ENCODE results near the gene TMC8.

Gene TMC8

DNA sequence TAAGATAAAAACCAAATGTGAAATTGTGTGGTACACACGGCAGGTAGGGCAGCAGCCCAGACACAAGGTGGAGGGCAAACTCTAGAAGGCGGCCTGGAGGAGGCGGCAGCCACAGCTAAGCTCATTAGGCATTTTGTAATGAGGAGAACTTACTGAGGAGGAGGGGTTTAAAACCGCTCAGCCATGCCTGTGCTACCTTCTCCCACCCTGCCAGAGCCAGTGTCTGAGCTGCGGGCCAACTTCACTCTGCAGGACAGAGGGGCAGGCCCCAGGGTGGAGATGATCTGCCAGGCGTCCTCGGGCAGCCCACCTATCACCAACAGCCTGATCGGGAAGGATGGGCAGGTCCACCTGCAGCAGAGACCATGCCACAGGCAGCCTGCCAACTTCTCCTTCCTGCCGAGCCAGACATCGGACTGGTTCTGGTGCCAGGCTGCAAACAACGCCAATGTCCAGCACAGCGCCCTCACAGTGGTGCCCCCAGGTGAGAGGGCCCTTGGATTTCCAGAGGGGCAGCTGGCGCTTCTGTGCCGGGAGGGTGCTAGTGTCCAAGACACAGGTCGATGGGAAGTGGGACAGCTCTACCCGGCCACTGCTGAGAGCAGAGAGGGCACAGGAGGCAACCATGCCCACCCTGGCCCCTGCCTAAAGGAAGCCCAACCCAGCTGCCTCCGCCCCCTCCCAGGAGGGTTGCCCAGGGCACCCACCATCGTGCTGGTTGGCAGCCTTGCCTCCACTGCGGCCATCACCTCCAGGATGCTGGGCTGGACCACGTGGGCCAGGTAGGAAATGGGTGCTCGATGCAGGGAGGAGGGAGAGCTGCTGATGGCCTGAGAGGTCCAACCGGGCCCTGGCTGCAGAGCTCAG lies 33.5 kb downstream of the TMC8 start:
- peak in 1 of 2 experiments; percentile 14 for DNase-seq

DNA sequence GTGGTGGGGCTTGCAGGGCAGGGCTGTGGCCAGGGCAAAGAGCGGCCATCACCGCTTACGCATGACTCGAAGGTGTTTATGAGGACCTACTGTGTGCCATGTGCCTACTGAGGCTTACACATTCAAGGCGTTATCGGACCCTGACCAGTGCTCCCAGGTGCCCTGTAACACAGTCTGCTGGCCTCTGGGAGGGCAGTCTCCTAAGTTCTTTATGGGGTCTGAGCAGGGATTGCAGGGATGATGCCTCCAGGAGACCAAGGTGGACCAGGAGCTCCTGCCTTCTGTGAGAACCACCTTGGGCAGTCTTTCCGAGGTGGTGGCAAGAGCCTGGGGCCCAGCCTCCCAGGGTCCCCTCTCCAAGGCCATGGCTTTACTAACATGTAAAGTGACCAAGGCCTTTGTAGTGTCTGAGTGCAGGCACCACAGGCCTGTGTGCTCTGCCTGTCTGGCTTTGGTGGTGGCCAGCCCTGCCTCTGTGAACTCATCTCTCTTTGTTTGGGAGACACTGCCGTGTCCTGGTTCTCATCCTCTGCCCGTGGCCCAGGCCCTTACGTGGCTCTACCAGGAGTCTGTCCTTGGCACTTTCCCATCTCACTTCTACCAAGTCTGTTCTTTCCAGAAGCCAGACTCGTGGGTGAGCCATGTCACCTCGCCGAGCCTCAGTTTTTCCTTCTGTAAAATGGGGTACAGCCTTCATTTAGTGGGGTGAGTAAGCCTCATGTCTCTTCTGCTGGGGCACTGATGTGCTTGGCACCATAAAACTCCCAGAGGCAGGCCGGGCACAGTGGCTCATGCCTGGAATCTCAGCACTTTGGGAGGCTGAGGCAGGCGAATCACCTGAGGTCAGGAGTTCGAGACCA lies 34.4 kb downstream of the TMC8 start:
- no peak for DNase-seq

DNA sequence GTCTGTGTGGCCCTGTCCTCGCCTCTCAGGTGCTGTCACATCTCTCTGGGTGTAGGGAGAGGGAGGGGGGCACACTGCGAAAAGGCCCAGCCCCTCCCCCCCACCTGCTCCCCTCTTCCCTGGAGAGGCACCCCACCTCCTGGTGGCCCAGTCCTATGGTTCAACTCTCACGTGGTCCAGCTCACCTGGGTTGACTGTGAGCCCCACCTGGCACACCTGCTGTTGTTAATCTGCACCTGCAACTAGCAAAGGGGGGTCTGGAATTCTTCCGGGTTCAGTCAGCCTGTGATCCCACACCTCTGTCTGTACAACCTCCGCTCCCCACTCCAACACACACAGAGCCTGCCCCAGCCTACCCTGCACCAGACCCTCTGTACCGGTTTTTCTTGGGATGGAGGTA lies 35.8 kb downstream of the TMC8 start:
- DNase-seq: peak in 1 of 2 experiments; percentile 64

DNA sequence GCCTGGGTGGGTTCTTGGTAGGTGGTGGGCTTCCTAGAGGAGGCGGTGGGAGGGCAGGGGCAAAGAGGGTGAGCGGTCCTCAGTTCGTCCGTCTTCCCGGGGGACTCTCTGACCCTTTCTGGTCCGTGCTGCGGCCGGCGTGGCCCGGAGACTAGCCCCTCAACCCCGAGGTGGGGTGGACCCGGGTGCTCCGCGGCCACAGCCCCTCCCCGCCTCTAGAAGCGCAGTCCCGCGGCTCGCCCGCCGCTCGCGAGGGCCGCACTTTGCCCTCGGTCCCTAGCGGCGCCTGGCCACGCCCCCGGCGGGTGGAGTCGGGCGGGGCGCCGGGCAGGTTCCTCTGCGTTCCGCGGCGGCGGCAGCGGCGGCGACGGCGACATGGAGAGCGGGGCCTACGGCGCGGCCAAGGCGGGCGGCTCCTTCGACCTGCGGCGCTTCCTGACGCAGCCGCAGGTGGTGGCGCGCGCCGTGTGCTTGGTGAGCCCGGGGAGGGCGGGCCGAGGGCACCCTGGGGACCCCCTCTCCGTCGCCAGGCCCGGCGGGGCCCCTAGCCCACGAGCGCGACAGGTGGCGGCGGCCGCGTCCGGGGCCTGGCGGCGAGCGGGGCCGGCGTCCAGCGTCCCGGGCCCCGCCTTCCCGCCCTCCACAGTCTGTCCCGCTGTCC lies 37.8 kb downstream of the TMC8 start, which contains the start of gene SYNGR2:
SYNGR2 (plus strand) TSS at position 340 of the 661 bp plus-strand sequence; CDS start at position 376, 36 bp downstream.
- peak; percentile 87 to 89 for DNase-seq

DNA sequence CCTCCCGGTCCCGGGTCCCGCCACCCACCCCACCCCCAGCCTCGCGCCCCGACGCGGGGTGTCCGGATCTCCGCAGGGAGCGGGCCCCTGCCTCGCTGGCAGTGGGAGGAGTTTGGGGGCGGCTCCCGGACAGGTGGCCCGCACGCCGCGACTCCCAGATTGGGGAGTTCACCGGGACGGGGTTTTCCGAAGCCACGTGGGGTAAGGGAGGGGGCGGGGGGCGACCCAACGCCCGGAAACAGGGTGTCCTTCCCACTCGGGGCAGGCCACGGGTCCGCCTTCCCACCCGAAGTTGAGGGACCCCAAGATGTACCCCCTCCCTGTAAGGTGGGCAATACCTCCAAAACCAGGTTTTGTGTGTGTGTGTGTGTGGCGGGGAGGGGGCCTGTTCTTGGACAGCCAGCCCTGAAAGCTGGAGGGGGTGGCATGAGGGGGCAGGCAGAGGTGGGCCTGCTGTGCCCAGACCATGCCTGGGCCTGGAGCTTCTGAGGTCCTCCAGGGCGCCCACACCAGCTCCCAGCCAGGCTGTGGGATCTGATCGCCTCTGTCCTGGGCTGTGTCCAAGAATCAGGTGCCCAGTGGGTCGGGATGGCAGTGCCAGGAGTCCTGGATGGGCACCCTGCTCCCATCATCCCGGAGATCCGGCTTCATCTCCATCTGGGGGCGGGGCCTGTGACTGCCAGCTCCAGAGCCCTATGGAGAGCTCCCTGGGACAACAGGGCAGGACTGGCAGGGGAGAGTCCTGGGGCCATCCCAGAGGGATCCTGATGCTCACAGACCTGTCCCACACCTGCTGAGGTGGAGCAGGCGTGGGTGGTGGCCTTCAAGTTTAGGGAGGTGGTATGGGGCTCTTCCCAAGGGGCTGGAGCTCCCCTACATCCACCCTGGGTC lies 38.6 kb downstream of the TMC8 start:
- DNase-seq: peak; percentile 18 to 42

DNA sequence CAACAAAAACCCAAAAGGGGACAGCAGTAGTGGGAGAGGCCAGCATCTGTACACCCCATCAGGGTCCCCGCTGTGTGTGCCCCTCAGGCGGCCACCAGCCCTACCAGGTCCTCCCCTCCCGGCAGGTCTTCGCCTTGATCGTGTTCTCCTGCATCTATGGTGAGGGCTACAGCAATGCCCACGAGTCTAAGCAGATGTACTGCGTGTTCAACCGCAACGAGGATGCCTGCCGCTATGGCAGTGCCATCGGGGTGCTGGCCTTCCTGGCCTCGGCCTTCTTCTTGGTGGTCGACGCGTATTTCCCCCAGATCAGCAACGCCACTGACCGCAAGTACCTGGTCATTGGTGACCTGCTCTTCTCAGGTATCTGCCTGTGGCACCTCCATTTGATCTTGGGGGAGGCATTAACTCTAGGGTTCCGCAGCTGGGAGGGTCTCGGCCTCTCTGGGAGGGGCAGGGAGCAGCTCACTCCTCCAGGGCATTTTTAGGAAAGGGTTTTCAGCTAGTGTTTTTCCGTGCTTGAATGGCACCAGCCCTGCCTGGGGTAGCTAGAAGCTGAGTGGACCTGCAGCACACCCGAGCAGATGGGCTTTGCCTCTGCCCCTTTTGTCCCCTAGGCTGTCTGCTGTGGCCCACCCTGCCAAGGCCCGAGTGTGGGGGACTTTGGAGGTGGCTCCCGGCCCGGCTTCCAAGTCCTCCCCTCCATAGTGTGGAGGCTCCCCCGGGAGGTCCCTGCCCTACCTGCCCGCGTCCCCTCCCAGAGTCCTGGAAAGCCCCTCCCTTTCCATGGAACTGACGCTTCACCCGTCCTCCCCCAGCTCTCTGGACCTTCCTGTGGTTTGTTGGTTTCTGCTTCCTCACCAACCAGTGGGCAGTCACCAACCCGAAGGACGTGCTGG lies 40.4 kb downstream of the TMC8 start:
- DNase-seq: no peak

DNA sequence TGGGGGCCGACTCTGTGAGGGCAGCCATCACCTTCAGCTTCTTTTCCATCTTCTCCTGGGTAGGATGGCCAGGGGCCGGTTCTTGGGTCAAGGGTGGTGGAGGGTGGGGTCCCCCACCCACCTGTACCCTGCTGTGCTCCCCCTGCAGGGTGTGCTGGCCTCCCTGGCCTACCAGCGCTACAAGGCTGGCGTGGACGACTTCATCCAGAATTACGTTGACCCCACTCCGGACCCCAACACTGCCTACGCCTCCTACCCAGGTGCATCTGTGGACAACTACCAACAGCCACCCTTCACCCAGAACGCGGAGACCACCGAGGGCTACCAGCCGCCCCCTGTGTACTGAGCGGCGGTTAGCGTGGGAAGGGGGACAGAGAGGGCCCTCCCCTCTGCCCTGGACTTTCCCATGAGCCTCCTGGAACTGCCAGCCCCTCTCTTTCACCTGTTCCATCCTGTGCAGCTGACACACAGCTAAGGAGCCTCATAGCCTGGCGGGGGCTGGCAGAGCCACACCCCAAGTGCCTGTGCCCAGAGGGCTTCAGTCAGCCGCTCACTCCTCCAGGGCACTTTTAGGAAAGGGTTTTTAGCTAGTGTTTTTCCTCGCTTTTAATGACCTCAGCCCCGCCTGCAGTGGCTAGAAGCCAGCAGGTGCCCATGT lies 41.1 kb downstream of the TMC8 start:
- DNase-seq: peak; percentile 52 to 83

DNA sequence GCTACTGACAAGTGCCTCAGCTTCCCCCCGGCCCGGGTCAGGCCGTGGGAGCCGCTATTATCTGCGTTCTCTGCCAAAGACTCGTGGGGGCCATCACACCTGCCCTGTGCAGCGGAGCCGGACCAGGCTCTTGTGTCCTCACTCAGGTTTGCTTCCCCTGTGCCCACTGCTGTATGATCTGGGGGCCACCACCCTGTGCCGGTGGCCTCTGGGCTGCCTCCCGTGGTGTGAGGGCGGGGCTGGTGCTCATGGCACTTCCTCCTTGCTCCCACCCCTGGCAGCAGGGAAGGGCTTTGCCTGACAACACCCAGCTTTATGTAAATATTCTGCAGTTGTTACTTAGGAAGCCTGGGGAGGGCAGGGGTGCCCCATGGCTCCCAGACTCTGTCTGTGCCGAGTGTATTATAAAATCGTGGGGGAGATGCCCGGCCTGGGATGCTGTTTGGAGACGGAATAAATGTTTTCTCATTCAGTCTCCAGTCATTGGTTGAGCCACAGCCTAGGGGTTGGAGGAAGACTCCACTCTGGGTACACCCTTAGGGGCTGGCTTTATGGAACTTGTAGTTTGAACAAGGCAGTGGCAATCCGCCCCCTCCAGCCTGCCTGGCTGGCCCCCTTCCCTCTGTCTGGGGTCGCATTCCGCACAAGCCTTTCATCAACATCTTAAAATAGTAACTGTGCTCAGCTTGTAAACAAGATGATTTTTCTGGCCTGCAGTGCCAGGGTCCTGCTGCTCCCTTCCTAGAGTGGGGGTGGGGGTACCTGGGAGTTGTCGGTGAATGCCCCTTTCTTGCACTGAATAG lies 41.9 kb downstream of the TMC8 start:
- DNase-seq: peak; percentile 60 to 83

DNA sequence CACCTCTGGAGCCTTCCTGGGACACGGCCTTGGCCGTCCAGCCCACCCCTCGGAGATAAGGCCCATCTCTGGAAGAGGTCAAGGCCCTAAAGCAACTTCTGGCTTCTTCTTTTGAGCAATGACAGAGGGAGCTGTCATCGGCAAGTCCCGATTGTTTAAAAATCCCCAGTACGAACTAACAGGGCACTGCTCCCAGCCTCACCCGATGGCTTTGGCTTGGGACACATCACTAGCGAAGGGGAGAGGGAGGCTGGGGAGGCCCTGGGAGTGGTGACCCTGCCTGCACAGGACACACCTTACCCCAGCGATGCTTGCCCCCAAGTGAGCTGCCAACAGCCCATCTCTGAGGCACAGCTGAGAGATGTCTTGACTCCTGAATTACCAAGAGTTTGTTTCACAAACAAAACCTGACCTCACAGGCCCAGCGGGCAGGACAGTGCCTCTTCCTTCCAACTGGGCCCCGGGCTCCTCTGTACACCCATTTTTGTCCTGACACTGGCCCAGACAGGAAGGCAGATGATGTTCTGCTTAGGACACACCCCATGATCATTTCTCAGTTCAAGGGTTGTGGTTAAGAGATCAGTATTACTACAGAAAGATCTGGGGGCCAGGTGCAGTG lies 42.6 kb downstream of the TMC8 start:
- no peak for DNase-seq

DNA sequence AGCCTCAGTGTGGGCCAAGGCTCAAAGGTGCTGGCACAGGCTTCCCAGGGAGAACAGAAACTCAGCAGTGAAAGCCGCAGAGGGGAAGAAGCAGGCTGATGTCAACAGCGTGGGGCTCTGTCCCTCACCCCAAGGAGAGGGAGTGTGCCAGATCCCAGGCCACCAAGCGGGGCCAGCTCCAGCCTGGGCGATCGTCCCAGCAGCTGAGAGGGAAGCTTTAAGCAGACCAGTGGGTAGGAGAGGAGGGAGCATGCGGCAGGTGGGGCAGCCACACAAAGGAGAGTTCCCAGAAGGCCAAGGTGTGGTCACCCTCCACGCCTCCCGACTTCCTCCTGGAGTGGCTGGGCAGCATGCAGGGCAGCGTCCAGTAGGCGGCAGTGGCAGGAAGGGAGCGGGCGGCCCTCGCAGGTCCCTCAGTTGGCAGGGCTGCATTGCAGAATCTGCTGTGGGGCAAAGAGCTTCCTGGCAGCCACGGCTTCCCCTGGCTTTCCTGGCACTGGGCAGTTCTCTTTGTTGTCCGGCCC lies 43.8 kb downstream of the TMC8 start:
- DNase-seq: no peak

DNA sequence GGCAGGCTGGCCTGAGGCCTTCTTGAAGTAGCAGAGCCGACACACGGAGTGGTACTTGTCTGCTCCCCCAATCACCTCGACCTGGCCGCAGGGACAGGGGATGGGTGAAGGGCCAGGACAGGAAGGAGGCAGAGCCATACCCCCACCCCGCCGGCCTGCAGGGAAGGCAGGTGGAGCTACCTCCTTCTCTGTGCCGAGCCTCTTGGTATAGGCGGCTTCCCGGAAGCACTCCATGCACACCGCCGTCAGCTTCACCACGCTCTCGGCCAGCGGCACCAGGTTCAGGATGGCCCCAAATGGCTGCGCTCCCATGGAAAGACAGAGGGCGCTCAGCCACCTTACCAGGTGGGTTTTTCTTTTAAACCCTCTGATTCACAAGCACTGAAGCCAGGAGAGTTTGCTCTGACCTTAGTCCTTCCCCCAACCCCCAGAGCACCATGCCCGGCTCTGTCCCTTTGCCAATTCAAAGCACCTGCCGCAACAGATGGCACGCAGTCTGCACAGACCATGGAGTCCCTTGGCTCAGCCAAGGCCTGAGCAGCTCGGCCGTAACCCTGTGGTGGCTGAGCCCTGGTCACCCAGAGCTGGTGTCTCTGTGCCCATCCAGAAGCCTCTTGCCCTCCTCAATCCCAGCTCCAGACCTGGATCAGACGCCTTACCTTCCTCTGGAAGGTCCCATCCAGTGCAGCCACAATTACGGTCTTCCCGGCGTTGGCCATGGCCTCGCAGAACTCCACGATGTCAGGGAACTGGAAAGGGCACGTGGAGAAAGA lies 44.5 kb downstream of the TMC8 start:
- peak in 1 of 2 experiments; percentile 42 for DNase-seq

DNA sequence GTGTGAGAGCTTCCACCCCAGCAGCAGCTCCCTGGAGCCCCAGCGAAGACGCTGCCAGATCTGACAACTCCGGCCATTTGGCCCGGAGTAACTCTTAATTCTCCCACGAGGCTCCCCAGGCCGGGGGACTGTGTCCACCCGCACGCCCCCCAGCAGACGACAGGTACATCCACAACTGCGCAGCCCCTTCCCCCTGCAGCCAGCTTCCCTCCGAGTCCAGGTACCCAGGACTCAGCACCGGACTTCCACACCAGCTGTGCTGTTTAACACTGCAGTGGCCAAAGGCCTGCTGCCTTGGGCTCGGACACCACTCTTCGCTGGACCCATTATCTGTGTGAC lies 45.0 kb downstream of the TMC8 start:
- no peak for DNase-seq

DNA sequence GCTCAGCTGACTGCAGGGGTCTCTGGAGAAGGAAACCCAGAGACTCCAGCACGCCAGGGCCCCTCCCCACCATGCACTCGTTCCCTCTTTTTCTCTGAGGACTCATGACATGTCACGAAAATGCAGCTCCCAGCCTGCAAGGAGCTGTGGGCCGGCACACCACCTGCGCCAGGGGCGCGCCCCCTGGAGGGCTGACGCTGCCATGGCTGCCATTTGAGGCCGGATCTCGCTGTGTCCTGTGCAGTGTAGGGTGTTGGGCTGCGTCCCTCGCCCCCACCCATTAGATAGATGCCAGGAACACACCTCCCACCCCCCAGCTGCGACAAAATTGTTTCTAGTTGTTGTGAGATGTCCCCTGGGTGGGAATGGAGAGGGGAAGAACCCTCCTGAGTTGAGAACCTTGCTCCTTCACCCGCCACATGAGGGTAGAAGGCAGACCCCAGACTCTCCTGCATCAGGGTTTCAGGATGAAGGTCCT lies 46.0 kb downstream of the TMC8 start:
- DNase-seq: no peak

DNA sequence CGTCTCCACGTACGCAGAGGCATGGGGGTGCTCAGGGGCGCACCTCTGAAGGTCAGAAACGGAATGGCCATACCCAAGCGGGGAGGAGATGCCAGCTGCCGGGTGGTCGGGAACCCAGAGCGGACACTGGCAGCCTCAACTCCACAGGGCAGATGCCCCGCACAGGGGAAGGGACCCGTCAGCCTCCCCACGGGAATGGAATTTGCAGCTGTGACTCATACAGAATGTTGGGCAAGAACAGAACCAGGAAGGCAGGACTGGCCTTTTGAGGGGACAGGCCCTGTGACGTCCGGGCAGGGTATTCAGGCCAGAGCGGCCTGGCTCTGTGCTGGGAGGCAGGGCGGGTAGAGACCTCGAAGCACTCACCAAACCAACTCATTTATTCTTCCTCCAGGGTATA lies 48.8 kb downstream of the TMC8 start:
- no peak for DNase-seq

DNA sequence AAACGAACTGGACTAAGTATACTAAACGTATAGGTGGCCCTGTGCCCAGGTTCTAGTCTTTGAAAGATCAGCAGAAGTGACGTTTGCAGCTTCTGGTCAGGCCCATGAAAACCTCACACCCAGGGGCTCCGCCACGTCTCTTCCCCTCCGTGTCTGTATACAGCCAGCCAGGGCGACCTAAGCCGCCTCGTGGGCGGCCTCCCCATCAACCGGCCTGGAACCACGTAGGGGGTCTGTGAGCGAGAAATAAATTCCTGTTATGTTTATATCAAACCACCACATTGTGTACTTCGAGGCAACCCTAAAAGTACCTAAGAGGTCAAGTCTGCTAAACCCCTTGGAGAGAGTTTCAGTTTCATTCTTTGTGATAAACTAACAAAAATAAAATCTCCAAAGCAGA lies 49.5 kb downstream of the TMC8 start:
- no peak for DNase-seq

DNA sequence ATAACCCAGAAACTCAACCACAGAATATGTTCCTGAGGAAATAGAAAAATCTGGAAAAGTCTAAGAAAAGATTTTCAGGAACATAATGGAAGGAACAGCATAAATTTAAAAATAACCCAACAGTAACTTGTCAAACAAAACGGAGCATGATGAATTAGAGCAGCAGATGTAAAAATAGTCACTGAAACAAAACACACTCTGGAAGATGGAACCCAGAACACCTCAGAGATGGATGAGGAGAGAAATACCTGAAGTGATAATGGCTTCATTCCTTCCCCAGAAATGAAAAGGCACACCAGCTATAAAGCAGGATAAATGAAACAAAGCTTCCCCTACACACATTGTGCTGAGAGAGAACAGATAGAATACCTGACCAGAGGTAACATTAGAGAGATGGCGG lies 49.9 kb downstream of the TMC8 start:
- no peak for DNase-seq

DNA sequence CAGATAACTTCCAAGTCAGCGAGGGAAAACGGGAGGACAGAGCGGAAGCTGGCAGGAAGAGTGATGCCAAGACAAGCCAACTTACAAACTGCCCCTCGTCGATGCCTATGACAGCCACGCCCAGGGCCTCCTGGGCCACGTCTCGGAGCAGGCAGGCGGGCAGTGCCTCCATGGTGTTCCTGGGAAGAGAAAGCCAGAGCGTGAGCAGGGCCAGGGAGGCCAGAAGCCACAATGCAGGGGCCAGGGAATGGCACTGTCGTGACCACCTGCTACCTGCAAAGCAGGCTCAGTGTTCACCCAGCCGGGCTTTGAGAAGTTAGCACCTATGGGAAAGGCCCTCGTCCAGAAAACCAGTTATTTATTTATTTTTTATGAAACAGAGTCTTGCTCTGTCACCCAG lies 51.9 kb downstream of the TMC8 start:
- no peak for DNase-seq

DNA sequence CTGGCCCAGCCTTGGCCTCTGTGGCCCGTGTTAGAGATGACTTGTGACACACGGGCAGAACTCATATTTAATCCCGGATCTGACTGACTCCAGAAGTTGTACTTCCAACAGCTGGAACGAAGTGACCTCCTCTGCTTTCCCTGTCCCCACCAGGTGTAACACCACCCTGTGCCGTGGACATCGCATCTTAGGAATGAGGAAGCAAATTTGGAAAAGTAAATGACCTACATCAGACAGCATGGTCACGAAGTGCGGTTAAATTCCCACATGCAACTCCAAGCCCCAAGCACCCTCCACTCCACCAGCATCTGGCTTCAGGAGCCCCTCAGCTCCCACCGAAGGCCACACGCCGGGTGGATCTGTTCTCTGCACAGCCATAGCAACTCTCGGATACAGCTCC lies 53.3 kb downstream of the TMC8 start:
- no peak for DNase-seq

Data from NCI-H2081 (cell line).